ENCODE results near the gene CFAP300.

DNA sequence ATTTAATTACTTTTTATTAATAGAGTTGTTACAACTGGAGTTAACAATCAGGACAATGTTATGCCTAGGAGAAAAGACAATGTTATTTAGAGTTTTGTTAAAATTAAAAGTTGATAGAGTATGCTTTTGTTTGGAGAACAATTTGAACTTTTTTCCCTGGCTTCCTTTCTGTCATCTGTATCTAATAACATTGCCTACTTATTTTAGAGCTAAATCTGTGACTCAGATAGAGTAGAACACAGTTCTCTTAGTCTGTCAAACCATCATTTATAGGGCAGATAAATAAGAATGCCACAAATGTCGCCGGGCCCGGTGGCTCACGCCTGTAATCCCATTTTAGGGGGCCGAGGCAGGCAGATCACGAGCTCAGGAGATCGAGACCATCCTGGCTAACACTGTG is 34.1 kb downstream of the CFAP300 start:
- TF ChIP-seq, protein P1, sequence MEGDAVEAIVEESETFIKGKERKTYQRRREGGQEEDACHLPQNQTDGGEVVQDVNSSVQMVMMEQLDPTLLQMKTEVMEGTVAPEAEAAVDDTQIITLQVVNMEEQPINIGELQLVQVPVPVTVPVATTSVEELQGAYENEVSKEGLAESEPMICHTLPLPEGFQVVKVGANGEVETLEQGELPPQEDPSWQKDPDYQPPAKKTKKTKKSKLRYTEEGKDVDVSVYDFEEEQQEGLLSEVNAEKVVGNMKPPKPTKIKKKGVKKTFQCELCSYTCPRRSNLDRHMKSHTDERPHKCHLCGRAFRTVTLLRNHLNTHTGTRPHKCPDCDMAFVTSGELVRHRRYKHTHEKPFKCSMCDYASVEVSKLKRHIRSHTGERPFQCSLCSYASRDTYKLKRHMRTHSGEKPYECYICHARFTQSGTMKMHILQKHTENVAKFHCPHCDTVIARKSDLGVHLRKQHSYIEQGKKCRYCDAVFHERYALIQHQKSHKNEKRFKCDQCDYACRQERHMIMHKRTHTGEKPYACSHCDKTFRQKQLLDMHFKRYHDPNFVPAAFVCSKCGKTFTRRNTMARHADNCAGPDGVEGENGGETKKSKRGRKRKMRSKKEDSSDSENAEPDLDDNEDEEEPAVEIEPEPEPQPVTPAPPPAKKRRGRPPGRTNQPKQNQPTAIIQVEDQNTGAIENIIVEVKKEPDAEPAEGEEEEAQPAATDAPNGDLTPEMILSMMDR (IDR thresholded peaks at IDR 0.05; ENCODE audit: borderline replicate concordance, extremely low read depth, low read length, poor library complexity, severe bottlenecking), result no peak
- no peak for TF ChIP-seq EZH2 (IDR thresholded peaks at IDR 0.05; ENCODE audit: borderline replicate concordance, low read depth, low read length, severe bottlenecking)

All from DND-41 (cell line).